Measurements from ENCODE around the gene LMAN2.

DNA sequence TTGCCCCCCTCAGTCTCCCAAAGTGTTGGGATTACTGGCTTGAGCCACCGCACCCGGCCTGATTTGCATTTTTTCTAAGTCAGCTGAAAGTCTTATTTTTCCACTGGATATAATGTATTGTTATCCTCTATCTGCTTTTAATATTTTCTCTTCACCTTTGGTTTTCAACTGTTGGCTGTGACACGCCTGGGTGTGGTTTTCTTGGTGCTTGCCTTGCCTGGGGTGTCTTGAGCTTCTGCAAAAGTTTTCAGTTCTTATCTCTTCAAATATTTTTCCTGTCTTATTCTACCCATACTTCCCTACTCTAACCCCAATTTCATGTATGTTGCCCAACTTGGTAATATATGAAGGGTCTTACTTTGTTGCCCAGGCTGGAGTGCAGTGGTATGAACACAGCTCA lies 35.5 kb downstream of the LMAN2 start:
- TF ChIP-seq CTCF (IDR thresholded peaks at IDR 0.05), result no peak
- no peak for TF ChIP-seq POLR2A (IDR thresholded peaks at IDR 0.05)

Measured in right lobe of liver (tissue), 4 donors.